Measurements from ENCODE around the gene IL4R. TPM values are rescaled to one million over a fixed set of nuclear protein-coding genes. Genes with fewer than 3 reads are reported as not detected.
"Not testable (repeated sequence)": the region's sequence is repeated elsewhere in the genome, so short reads cannot be mapped to it uniquely, and the experiment has no call there.

The IL4R gene
- 22.0 TPM for total RNA-seq
- long read RNA-seq, partial matches to known transcripts: 2 of 8 reads
- long read RNA-seq, other reads (novel, unspliced or antisense): 4 of 8 reads

- intact Hi-C loops (cut with DNase I): loop anchor here (2.0 to 5.0 kb wide), 2 partner anchors 17 to 76 kb away; no protein-coding TSS in a partner anchor
- peak; percentile 90 for DNase-seq (ENCODE audit: low spot score)
Observed at GRCh38 chr16:27313422-27314160, at the start of gene IL4R. Gene IL4R, plus strand, starts transcription at chr16:27313974. Its CDS starts 26,230 bp downstream, at chr16:27340204.

GRCh38 chr16:27264151-27264550 lies 49.6 kb upstream of the IL4R start:
- DNase-seq (ENCODE audit: low spot score): no peak
- intact Hi-C loops (cut with DNase I): no loop called here

DNA sequence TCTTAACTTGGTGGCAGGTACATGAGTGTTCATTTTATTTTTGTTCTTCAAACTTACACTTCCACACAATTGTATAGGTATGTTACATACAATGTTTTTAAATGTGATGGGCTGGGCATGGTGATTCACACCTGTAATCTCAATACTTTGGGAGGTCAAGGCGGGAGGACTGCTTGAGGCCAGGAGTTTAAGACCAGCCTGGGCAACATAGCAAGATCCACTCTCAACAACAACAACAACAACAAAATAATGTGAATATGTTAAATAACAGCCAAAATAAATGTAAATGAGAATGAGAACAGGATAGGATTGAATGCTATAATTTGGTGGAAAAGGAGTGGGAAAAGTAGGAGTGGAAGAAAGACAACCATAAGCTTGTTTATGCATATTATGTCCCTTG lies 47.8 kb upstream of the IL4R start:
- intact Hi-C loops (cut with DNase I): no loop called here
- DNase-seq (ENCODE audit: low spot score): no peak

DNA sequence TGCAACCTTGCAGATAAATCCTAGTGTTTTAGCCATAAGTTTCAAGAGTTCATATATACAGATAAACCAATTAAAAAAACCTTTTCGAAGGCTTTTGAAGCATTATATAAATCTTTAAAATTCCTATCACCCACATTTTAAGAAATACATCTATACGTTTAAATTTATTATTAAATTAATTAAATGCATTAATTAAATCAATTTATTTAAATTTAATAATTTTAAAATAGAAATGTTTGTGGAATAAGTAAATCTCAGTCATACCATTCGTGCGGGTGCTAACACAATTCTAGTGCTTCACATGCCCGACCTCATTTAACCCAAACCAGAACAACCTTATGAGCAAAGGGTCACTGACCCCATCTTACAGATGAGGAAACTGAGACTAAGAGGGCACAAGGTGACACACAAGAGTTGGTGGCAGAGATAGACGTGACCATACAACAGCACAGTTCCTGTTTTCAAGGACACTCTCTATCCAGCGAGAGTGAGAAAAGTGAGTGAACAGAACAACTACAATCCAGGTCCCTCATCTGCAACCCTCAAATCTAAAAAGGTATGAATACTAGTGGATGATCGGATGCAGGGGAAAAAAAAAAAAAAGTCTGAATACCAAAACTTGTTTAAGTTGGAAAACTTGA lies 46.6 kb upstream of the IL4R start:
- intact Hi-C loops (cut with DNase I): no loop called here
- no peak for DNase-seq (ENCODE audit: low spot score)

GRCh38 chr16:27268376-27269299 lies 45.1 kb upstream of the IL4R start, which contains the start of gene NSMCE1:
Gene NSMCE1, minus strand, starts transcription at chr16:27268772. Its CDS starts 11,202 bp downstream, at chr16:27257570.
- DNase-seq (ENCODE audit: low spot score): peak; percentile 99
- intact Hi-C loops (cut with DNase I): no loop called here

GRCh38 chr16:27269300-27270150 lies 44.2 kb upstream of the IL4R start:
- DNase-seq (ENCODE audit: low spot score): no peak
- intact Hi-C loops (cut with DNase I): no loop called here

DNA sequence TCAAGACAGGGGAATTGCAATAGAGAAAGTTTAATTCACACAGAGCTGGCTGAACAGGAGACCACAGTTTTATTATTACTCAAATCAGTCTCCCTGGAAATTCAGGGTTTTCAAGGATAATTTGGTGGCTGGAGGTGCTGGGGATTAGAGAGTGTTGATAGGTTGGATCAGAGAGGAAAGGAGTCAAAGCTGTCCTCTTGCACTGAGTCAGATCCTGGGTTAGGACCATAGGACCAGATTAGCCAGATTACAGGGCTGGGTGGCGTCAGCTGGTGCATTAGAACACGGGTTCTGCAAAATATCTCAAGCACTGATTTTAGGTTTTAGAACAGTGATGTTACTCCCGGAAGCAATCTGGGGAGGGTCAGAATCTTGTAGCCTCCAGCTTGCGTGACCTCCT lies 43.4 kb upstream of the IL4R start:
- intact Hi-C loops (cut with DNase I): no loop called here

GRCh38 chr16:27272076-27272475 lies 41.7 kb upstream of the IL4R start:
- no peak for DNase-seq (ENCODE audit: low spot score)

More for the DNA sequence above, 43.4 kb upstream of the IL4R start:
- DNase-seq (ENCODE audit: low spot score): no peak

DNA sequence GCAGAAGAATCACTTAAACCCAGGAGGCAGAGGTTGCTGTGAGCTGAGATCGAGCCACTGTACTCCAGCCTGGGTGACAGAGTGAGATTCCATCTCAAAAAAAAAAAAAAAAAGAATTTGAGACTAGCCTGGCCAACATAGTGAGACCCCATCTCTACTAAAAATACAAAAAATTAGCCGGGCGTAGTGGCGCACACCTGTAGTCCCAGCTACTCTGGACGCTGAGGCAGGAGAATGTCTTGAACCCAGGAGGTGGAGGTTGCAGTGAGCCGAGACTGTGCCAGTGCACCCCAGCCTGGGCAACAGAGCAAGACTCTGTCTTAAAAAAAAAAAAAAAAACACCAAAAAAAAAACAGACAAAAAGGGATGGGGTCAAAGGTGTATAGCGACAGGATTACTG lies 41.1 kb upstream of the IL4R start:
- intact Hi-C loops (cut with DNase I); DNase-seq (ENCODE audit: low spot score): not testable (repeated sequence)

More at GRCh38 chr16:27272076-27272475, 41.7 kb upstream of the IL4R start:
- intact Hi-C loops (cut with DNase I): no loop called here

- intact Hi-C loops (cut with DNase I): no loop called here
Observed at GRCh38 chr16:27273330-27273669, 40.5 kb upstream of the IL4R start.

GRCh38 chr16:27273670-27274423 lies 39.9 kb upstream of the IL4R start:
- intact Hi-C loops (cut with DNase I): no loop called here
- DNase-seq (ENCODE audit: low spot score): no peak

More at GRCh38 chr16:27273330-27273669, 40.5 kb upstream of the IL4R start:
- no peak for DNase-seq (ENCODE audit: low spot score)

GRCh38 chr16:27274424-27274874 lies 39.3 kb upstream of the IL4R start:
- DNase-seq (ENCODE audit: low spot score); intact Hi-C loops (cut with DNase I): not testable (repeated sequence)

- intact Hi-C loops (cut with DNase I): no loop called here
Observed at GRCh38 chr16:27275394-27275793, 38.4 kb upstream of the IL4R start.

GRCh38 chr16:27281243-27281642 lies 32.5 kb upstream of the IL4R start:
- intact Hi-C loops (cut with DNase I): no loop called here
- DNase-seq (ENCODE audit: low spot score): no peak

More at GRCh38 chr16:27275394-27275793, 38.4 kb upstream of the IL4R start:
- DNase-seq (ENCODE audit: low spot score): no peak

DNA sequence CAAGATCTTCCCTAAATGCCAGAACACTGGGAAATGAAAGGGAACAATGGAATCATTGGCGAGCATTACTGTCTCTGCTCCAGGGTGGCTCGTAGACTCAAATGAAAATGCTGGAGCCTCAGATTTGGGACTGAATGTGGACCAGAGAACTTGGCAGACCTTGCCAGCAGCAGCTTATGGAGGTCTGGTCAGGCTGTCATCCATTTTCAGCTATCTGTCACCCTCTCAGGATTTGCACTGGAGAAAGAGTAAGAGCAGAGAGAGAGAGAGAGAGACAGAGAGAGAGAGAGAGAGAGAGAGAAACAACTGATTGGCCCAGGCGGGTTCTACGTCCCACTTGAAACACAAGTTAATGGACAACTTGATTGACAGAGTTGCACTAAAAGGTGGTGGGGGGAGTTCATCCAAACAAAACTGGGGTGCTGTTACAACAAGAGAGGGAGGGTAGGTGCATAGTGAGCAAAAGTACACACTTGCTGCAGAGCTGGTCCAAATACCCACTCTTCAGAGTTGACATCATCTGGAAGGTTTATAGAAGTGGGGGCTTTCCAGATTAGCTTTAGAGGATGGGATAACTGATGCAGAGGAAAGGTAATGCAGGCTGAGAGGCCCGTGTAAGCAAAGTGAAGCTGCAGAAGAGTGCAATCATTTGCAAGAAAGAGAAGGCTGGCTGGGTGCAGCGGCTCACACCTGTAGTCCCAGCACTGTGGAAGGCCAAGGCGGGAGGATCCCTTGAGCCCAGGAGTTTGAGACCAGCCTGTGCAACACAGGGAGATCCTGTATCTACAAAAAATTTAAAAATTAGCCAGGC lies 28.7 kb upstream of the IL4R start:
- intact Hi-C loops (cut with DNase I): no loop called here

DNA sequence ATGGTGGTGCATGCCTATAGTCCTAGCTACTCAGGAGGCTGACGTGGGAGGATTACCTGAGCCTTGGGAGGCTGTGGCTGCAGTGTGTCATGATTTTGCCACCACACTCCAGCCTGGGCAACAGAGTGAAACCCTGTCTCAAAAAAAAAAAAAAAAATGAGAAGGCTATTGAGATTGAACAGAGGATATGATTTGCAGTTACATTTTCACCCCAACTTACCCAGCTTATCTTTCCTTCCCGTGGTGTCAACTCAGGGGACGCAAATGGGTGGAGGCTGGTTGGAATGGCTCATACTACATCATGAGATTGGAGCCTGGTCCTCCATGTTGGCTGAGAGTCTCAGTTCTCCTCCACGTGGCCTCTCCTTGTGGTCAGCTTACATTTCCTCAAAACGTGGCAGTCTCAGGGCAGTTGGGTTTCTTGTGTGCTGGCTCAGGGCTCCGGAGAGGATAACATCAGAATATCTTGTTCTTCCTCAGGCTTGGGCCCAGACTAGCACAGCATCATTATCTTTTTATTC lies 28.0 kb upstream of the IL4R start:
- peak; percentile 83 for DNase-seq (ENCODE audit: low spot score)
- intact Hi-C loops (cut with DNase I): no loop called here

More for the DNA sequence above, 28.7 kb upstream of the IL4R start:
- DNase-seq (ENCODE audit: low spot score): no peak

DNA sequence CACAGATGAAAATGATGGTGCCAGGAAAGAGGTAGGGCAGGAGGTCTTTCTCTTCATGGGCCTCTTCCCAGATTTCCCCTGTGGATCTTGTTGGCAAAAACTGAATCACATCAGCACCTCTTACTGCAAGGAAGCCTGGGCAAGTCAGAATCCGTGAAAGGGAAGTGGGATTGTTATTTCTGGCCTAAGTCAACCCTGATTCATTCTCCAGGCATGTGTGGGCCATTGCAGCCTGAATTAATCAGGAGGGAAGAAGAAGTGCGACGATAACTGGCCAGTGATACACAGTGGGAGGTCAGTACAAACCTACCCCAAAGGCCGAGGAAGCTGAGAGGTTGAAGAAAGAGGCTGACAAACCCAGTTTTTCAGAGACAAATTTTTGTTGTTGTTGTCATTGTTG lies 27.3 kb upstream of the IL4R start:
- no peak for DNase-seq (ENCODE audit: low spot score)
- intact Hi-C loops (cut with DNase I): no loop called here

Measured in cardiac septum (tissue), 1 donor.